Germinal center (tissue), 1 donor: ENCODE data around the gene DUOXA1.
A peak's percentile ranks its signal among the peaks of the same experiment; 100 is the strongest.

Source experiments
- DNase-seq: peaks from one replicate; pipeline ENCODE4 v3.0.0; 2012; ENCODE audit warnings: mixed read lengths, low spot score

The DUOXA1 gene

DNA sequence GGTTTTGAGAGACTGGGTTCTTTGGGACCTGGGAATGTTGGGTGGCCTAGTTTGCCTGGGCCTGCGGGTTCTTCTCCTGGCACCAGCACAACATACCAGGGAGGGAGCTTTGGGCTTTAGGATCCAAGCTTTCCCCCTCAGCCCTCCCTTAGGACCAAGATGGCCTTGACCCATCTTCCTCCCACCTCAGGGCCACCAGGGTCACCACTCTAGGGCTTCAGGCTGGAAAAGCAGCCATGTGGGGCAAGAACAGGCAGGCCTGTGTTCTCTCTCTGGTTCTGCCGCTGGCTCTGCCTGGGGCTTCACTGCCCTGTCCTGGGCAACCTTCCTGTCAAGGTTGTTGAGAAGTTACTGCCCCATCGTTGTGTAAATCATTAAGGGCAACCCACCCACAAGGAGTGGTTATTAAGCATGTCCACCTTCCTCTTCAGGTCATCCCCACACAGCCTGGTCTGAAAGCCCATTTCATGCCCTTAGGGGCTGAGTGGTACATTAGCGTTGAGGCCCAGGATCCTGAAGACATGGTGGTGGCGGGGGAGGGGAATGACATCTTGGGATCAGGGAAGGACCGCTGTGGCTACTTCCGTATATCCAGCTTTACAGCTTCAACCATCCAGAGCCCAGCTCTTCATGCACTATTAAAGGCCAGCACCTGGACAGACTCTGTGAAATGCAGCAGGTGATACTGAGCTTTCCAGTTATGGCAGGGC is 767 bp upstream of the DUOXA1 start:
- DNase-seq, result no peak

DNA sequence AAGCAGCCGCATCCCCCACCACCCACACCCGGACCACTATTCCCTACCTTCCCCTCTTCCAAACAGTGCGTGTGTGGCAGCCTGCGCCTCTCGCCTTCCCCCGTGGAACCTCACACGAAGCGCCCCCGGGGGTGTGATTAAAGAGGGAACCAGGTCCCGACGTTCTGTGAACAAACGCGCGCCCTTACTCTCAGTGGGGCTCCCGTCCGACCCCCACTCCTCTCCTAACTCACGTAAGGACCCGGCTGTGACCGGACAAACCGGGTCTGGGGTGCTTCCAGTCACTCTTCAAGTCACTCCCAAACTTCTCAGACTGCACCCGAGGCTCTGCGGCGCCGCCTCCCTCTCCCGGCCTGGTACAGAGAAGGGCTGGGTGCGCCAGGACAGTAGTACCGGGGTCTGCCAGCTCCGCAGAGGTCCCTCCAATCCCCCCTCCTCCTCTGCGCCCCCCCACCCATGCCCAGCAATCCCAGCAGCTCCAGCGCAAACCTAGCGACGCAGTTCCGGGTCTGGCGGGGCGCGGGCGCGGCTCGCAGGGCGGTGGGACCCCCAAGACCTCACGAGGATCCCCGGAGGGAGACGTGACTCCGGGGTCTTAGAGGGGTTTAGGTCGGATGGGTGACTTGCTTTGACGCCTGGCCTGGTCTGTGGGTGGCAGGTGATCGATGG is 574 bp downstream of the DUOXA1 start:
- DNase-seq, result no peak

DNA sequence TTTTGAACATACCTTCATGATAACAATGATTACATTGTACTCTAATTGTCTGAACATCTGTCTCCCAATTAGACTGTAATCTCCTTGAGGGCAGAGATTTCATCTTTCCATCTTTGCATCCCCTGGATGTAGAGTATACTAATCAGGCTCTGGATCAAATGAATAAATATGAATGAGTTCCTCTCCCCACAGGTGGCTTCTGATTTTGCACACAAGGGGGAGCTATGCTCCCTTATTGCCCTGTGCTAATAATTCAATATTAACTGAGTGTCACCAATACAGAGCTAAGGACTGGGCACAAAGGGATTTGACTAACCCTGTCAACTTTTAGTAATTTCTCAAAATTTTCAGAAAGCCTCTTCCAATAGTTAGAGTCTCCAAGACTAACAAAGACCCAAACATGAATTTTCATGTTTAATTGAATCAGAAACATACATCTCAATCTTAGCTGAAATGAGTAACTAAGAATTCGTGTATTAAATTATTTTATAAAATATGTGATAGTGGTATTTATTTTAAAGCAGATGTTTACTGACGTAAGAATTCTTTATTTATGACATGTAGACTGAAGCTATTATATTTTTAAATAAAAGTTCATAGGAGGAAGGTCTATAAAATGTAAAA is 3.0 kb downstream of the DUOXA1 start:
- no peak for DNase-seq

DNA sequence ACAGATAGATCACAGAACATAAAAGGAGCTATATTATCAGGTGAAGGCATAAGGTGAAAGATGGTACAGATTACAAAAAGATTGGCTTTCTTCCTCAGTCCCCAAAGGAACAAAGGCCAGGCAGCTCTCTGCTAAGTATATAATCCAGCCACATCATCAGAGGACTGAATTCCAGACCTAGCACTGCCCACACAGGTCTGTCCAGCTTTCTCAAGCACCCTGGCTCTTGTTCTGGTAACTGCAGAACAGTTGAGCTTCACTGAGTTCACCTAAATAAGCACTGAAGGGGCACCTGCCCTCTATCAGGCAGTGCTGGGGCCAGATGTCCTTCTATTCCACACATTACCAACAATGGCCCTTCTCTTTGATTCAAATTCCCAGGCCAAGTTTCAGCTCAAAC is 6.3 kb downstream of the DUOXA1 start:
- DNase-seq, result no peak

DNA sequence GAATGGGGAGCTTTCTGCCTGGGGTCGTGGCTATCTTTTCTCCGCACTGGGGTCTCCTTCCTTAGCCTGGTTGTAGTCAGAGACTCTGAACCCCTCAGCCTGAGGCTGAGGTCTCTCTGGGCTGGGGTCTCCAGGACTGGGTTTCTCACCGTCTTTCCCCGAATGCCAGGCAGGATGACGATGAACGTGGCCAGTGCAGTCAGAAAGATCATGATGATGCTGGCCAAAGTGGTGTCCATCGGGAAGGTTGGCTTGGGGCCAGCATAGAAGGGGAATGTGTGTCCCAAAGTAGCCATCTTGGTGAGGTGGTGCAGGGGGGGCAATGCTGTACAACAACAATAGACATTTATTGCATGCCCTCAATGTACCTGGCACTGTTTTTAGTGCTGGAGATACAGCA is 7.0 kb downstream of the DUOXA1 start:
- no peak for DNase-seq

DNA sequence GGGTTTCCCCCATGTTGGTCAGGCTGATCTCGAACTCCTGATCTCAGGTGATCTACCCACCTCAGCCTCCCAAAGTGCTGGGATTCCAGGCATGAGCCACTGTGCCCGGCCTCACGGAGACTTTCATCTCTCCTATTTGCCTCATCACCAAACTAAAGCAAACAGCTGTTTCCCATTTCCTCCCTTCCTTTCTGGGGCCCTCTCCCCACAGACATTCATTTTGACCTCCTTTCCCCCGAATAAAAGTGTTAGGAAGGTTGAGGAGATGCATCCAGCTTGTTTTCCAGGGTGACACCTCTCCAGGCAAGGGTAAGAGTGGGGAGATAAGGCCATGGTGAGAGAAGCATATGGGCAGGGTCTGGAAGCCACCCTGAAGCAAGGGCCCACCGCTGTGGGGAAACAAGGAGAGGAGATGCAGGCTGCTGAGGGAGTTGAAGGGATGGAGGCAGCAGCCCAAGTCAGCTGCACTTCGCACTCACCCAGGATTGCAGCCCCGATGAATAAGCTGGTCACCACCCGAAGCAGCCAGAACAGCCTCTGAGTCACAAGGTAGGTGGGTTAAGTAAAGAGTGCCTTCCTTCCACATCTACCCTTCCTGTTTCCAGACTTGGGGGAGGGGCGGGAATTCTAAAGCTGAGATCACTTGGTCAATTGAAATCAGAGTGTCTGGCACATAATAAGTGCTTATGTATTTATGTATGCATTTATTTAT is 7.8 kb downstream of the DUOXA1 start:
- no peak for DNase-seq

DNA sequence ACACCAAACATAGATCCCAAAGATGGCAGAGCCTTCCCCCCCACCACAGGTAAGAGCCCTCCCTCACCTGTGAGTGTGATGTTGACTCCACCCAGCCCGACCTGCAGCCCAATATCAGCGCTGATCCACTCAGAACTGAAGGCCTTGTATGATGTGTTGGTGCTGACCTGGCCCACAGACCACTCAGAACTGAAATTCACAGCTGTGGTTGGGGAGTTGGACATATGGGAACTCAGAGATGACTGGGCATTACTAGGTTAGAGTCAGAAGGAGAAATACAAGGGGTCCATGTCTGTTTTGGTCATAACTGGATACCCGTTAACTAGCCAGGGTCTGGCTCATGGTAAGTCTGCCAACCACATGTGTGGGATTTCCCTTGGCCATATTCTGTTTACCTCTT is 8.7 kb downstream of the DUOXA1 start:
- no peak for DNase-seq

DNA sequence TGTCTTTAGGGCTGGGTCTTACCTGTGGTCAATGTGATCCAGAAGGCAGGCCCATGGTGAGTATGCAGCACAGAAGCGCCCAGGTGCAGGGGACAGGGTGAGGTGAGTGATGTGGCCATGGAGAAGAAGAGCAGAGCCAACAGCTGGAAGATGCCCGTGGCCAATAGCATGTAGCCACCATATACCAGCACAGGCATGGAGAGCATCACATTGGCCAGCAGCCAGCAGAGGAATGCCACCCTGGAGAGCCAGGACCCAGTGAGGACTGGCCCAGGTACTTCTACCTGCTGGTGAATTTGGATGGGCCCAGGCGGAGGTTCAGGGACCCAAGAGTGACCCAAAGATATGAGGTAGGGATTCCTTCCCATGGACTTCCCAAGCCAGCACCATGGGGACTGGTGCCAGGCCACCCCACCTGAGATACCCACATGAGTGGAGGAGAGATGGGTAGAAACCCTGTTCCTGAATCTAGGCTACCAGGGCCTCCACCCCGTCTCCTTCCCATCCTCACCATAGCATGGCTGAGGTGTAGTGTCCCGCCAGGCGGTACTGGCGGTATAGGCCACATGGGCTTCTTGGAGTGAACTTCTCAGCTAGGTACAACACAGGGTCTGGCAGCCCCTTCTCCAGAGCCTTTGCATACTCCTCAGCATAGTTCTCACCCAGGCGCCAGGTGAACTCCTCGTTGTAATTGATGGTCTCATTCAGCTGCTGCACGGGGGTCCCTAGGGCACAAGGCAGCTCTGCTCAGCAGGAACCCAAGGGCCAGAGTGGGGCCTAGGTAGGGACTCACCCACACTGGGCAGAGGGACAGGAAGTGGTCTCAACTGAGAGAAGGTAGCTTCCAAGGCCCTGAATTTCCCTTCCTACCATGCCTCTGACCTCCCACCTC is 9.4 kb downstream of the DUOXA1 start:
- DNase-seq, result no peak

DNA sequence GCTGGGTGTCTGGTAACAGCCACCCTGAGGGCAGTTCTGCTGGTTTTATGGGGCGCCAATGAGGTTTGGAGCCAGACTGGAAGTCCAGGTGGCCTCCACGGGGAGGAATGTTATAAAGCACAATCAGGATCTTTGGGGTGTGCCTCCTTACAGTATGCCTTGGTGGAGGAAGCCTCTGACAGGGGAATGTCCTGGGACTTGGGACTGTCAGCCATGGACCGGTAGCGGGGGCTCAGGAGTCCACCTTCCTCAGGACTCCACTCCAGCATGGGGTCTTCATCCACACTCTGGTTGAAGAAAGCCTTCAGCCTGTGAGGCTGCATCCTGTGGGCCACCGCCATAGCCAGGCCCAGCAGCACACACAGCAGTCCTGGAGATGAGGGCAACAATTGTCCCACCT is 10.7 kb downstream of the DUOXA1 start:
- DNase-seq, result no peak

DNA sequence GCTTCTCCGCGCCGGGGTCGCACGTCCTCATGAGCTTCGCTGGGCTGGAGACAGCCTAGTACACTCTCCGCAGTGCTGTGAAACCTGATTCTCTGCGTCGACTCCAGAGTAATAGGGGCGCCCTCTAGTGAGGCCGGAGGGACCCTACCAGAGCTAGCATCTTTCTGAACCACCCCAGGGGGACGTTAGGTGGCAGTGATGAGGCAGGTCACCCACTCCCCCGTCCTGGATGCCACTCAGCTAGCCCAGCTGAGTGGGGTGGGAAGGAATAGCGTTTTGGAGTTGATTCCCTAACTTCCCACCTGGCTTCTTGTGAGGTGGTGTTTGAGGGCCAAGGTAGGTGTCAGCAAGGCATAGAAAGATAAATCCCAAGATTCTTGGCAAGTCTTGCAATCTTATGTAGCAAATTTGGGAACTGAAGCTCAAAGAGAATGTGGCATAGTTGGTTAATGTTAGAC is 11.5 kb downstream of the DUOXA1 start:
- peak; percentile 92 for DNase-seq

DNA sequence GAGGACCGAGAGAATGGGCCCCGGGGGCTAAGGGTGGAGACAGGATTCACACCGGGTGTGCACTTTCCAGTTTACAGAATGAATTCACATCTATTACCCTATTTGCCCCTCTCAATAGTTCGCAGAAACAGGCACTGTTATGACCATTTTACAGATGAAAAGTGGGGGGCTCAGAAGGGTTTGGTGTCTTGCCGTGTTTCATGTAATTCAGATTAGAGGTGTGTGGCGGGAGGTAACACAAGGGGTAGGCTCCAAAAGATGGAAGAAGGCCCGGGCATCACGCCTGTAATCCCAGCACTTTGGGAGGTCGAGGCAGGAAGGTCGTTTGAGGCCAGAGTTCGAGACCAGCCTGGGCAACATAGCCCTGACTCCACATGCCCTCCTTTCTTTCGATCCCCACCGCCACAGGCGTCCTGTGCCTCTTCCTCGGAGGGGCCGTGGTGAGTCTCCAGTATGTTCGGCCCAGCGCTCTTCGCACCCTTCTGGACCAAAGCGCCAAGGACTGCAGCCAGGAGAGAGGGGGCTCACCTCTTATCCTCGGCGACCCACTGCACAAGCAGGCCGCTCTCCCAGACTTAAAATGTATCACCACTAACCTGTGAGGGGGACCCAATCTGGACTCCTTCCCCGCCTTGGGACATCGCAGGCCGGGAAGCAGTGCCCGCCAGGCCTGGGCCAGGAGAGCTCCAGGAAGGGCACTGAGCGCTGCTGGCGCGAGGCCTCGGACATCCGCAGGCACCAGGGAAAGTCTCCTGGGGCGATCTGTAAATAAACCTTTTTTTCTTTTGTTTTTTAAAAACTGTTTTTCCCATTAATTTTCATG is 12.2 kb downstream of the DUOXA1 start:
- DNase-seq, result no peak

DNA sequence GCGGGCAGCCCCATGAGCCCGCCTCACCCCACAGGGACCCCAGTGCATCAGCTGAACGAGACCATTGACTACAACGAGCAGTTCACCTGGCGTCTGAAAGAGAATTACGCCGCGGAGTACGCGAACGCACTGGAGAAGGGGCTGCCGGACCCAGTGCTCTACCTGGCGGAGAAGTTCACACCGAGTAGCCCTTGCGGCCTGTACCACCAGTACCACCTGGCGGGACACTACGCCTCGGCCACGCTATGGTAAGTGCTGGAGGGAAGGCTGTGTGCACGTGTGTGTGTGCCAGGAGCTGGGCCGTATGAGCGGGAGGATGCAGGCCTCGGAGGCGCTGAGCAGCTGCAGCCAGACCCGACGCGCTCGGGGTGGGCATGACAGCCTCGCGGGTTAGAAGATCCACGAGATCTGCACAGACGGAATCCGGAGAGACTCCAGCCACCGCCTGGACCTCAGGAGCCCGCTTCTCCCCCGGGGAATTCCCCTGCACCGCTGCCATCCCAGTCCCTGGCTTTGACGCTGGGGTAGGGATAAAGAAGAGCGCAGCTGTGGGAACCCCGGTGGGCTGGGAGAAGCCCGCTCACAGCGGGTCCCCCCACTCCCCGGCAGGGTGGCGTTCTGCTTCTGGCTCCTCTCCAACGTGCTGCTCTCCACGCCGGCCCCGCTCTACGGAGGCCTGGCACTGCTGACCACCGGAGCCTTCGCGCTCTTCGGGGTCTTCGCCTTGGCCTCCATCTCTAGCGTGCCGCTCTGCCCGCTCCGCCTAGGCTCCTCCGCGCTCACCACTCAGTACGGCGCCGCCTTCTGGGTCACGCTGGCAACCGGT is 13.0 kb downstream of the DUOXA1 start:
- no peak for DNase-seq

DNA sequence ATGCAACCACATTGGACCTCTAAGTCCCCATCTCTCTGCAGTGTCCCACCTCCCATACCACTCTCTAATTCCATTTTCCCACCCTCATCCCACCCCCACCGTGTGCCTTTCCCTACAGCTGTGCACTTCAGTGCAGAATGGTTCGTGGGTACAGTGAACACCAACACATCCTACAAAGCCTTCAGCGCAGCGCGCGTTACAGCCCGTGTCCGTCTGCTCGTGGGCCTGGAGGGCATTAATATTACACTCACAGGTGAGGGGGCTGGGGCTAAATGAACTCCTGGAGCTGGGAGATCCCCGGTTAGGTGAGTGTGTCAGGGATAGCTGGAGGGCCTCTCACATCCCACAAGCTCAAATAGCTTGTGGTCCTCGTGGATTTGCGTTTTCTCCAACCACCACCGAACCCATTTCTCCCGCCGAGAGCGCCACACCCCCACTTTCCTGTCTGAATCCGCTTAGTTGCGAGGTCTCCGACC is 13.6 kb downstream of the DUOXA1 start:
- DNase-seq, result no peak

DNA sequence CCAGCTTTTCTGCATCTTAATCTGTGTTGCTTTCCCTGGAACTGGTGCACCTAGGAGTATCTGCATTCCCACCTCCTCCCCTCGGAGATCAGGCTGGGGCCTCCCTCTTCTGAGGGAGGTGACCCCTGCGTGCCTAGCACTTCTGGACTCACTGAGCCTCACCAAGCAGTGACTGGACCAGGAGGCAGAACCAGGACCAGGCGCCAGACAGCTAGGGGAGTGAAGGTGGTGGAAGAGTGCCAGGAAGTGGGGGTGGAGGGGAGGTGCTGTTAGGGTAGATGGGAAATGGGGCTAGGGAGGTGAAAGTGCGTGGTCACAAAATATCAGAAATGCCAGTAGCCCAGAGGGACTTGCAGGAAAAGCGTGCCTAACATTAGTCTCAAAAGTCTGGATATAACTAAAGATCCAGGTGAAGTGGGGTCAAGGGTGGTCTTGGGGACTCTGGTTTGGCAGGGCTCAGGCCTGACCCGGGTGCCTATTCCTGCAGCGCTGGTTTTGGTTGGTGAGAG is 14.3 kb downstream of the DUOXA1 start:
- DNase-seq, result no peak

DNA sequence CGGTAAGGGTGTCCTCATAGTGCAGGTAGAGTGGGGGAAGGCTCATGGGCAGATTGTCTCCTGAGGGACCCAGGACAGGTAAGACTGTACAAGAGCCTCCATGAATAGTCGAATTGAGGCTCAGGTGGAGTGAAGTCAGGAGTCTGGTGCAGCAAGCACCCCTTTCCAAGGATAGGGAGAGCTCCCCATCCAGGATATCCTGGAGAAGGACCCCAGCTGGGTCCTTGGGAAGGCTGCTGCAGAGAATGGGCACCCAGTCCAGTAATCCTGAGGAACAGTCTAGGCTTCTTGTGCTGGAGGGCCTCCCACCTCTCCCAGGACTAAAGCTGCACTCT is 15.0 kb downstream of the DUOXA1 start:
- DNase-seq, result no peak

DNA sequence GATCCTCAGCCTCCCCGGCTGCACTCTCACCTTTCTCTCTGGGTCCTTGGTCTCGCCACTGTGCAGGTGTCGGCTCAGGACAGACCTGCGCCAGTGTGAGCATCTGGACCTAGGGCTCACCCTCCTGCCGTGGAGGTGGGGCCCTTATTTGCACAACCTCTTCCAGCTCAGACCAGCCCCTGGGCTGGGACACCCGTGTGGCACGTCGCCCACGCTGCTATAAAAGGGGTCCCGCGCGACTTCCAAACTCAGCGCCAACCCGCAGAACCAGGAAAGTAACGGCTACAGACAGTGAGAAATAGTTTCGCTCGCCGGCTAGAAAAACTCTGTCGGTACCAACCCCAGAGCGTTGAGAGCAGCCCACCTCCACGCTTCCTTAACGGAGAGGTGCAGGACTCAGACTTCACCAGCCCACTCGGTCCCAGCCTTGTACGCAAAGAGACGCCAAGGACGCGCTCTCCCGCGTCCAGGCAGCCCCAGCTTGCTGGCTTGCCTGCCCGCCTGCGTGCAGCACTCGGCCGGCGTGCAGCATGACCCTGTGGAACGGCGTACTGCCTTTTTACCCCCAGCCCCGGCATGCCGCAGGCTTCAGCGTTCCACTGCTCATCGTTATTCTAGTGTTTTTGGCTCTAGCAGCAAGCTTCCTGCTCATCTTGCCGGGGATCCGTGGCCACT is 15.5 kb downstream of the DUOXA1 start, which contains the start of the genes DUOX2 and DUOXA2:
DUOX2 (minus strand) TSS at position 97 of the 675 bp plus-strand sequence. CDS start 761 bp downstream, outside the sequence.
DUOXA2 (plus strand) TSS at position 251 of the 675 bp plus-strand sequence; CDS start at position 531, 280 bp downstream.
- DNase-seq, result no peak

DNA sequence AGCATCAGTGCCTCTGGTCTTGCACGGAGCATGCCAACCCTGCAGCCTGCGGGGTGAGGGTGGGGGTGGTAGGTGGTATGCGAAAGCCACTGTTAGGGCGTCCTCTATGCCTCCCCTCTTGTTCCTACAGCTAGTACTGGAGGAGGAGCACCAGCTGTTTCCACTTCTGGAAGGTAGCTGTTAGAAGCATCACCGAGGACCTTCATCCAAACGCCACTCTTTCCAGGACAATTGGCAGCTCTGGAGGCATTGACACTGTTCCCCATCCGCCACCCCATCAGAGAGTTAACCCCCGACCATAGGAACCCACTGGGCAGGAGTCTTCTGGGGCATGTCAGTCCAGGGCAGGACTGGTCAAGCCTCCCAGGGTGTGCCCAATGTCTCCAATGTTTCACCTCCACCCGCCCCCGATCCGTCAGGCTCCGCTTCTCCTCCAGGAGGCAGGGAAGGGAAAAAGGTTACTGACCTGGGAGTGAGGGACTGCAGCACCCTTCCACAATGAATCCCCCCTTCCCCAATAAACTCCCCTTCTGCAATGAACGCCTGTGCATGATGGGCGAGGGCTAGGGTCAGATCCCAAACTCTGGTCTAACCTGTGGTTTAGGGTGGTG is 16.2 kb downstream of the DUOXA1 start:
- DNase-seq, result no peak
